HFF-Myc (cell line): Measurements from ENCODE around the gene PLEKHG3.

Experiments
- DNase-seq: peaks from one replicate; pipeline ENCODE4 v3.0.0-alpha.2; 2011; ENCODE audit warnings: low read depth; ENCODE audit errors: extremely low read depth
- H3K4me3 ChIP-seq: replicated peaks from 2 replicates; pipeline ENCODE4 v1.5.1; 2011; ENCODE audit warnings: low read depth, mild to moderate bottlenecking, control low read depth, low read length
- CTCF ChIP-seq: IDR thresholded peaks from 2 replicates; pipeline ENCODE4 v1.5.1; 2012; ENCODE audit warnings: mild to moderate bottlenecking, low read depth, low read length, control low read depth; ENCODE audit errors: missing control alignments

PLEKHG3 gene

DNA sequence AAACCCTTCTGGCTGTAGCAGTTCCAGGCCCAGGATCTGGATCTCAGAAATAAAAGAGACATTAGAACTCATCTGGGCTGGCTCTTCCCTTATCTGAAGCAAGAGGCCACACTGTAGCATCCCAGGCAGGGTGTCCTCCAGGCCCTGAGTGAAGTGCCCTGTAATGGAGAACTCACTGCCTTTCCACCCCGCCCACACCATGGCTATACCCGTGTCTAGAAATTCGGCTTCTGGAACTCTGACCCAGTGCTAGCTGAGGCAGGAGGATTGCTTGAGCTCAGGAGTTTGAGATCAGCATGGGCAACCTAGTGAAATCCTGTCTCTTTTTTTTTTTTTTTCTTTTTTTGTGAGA is 23.5 kb upstream of the PLEKHG3 start:
- no peak overlapping the region for H3K4me3 ChIP-seq
- TF ChIP-seq CTCF = no peak
- DNase-seq = no peak

DNA sequence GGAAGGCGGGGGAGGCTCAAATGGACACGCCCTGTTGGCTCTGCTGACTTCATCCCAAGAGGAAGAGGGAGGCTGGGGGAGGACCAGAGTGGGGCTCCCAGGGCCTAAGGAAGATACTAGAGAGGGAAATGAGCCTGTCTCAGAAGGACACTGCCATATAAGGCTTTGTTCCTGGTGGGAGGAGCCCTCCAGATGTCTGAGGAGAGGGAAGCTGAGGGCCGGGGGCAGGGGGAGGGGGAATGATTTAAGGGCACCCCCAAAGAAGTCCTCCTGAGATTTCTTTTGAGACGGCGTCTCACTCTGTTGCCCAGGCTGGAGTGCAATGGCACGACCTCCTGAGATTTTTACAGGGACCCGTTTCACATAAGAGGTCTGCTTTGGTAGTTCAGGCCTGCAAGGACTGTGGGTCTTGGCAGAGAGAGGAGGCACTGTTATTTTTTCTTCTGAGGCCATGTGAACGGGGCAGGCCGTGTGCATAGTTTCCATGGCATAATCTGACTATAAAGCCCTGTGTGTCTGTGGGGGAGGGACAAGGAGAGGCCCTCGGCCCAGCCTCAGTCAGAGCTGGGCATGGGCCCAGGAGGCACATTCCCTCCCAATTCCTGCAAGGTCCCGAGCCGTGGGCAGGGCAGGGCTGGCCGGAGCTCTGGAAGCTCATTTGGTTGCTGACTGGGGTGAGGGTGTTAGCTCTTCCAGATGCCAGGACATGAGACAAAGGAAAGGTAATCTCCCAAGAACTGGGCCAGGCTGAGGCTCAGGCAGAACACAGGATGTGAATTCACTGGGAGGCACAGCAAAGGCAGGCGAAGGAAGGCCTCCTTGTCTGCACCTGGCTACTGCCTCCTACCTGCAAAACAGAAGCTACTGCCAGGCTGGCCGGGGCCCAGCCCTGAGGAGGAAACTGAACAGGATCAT is 22.2 kb upstream of the PLEKHG3 start:
- no peak for TF ChIP-seq CTCF
- DNase-seq = peak; percentile 51
- H3K4me3 ChIP-seq = no peak overlapping the region

DNA sequence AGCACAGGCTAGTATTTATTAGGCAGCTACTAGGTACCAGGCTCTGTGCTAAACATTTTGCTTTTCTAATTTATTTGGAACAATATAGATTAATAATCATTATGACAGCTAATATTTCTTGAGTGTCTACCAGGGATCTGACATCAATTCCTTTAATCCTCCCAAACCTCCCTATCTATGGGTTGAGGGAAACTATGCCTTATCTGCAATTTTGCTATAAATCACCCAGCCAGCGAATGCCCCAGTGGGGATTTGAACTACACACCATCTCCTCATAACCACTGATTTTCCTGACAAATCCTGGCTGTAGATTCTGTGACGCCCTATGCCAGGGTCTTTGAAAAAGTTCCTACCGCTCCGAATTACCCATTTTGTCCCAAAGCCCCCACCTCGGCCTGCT is 21.4 kb upstream of the PLEKHG3 start:
- no peak for DNase-seq
- TF ChIP-seq CTCF = no peak
- H3K4me3 ChIP-seq = no peak overlapping the region

DNA sequence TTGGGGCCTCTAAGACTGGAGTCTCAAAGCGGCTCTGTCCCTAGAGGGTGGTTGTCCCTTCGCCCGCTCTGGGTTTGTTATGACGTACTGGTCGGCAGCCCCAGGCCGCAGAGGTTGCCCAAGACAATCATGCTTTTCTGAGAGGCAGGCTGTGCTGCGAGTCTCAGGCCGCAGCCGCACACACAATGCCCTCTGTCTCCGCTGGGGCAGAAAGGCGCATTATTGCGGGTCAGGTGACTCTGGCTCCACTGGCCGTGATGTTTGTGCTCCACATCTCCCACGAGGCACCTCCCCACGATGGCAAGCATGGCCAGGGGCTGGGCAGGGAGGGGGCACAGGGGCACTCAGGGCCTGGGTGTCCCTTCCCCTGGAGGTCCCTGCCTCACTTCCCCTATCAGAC is 21.0 kb upstream of the PLEKHG3 start:
- no peak overlapping the region for H3K4me3 ChIP-seq
- no peak for TF ChIP-seq CTCF
- DNase-seq = no peak

DNA sequence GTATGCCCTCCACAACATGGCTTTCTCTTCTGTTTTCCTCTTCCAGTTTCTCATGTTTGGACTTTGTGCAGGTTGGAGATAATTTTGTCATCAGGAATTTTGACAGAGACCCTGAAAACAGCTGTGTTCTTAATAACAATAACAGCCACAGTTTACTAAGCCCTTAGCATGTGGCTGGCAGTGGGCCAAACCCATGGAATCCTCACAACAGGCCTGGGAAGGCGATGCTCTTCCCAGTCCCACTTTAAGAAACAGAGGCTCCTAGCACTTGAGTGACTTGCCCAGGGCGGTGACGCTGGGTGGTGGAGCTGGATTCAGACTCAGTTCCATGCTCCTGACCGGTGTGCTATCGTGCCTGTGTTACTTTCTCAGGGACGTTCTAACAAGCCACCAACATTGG is 20.1 kb upstream of the PLEKHG3 start:
- no peak for TF ChIP-seq CTCF
- no peak overlapping the region for H3K4me3 ChIP-seq
- no peak for DNase-seq

DNA sequence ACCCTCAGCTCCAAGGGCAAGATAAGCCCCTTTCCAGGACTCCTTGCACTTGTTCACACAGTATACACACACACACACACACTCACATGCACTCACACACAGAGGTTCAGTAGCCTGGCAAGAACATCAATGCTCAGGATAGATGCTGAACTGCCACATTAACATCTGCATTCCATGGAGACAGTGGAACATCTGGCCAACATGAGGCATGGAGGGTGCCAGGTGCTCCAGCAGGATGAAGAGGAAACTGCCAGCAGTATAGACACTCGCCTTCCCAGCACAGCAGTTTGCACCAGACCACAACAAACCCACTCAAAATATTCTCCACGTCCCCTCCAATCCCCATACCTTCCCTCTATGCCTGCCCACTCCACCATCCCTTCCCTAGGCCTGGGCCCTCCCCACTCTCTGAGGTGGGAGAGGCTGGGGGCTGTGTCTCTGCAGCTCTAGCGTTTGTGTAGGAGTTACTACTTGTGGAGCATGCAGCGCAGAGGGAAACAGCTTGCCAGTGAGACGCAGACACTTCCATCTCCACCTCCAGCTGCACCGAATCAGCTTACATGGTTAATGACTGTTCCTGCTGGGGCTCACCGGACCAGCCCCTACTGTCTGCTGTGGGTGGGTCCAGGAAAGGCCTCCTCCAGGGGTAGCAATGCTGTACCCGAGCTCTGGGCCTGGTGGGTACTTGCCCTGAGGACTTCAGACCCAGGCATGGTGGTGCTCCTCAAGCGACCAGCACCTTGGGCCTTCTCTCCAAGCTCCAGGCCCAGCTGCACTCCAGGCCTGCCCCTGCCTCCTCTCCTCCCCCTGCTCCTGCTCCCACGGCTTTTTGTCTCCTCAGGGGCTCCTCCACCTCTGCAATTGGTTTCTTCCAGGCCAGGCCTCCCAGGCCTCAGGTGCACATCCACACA is 18.6 kb upstream of the PLEKHG3 start:
- no peak for TF ChIP-seq CTCF
- DNase-seq = peak; percentile 81

More for the DNA sequence above, 18.6 kb upstream of the PLEKHG3 start:
- no peak overlapping the region for H3K4me3 ChIP-seq
